ENCODE data around the gene RYR2.

GRCh38 chr1:237043846-237044636 is 2.1 kb downstream of the RYR2 start:
- TF ChIP-seq EZH2 (IDR thresholded peaks at IDR 0.05; ENCODE audit: insufficient read depth, poor library complexity, severe bottlenecking): no peak
- TF ChIP-seq EZH2phosphoT487 (IDR thresholded peaks at IDR 0.05; ENCODE audit: insufficient read depth, low read depth): no peak
